ENCODE data around the gene KRTAP5-1.
A peak's percentile ranks its signal among the peaks of the same experiment; 100 is the strongest.
"Not testable (repeated sequence)": the region's sequence is repeated elsewhere in the genome, so short reads cannot be mapped to it uniquely, and the experiment has no call there.

KRTAP5-1 gene

GRCh38 chr11:1608363-1608762 lies 23.3 kb upstream of the KRTAP5-1 start, which contains the start of gene KRTAP5-3:
KRTAP5-3 (minus strand) TSS chr11:1608463; CDS start chr11:1608385, 78 bp downstream.
- Mint-ChIP-seq H3K36me3 (ENCODE audit: low read depth) (no peaks in the 10 kb centered on the region), H3K27me3 (ENCODE audit: low read depth) (peaks cover 14% of the 10 kb centered on the region), H3K4me3 (no peak within 1 kb of the TSS), H3K9me3 (no peaks in the 10 kb centered on the region), H3K27ac (peak within 1 kb of the TSS; percentile 35), H3K4me1 (ENCODE audit: low read depth) (peaks cover 2% of the 10 kb centered on the region)
- DNase-seq (ENCODE audit: low spot score): no peak

GRCh38 chr11:1607901-1608300 lies 22.8 kb upstream of the KRTAP5-1 start:
- not testable (repeated sequence) for H3K36me3 Mint-ChIP-seq (ENCODE audit: low read depth); H3K27ac Mint-ChIP-seq; H3K9me3 Mint-ChIP-seq; H3K4me1 Mint-ChIP-seq (ENCODE audit: low read depth); H3K4me3 Mint-ChIP-seq; DNase-seq (ENCODE audit: low spot score)
- H3K27me3 Mint-ChIP-seq (ENCODE audit: low read depth): peaks cover 18% of the 10 kb centered on the region

GRCh38 chr11:1607156-1607845 lies 22.2 kb upstream of the KRTAP5-1 start:
- not testable (repeated sequence) for H3K4me1 Mint-ChIP-seq (ENCODE audit: low read depth); H3K9me3 Mint-ChIP-seq; DNase-seq (ENCODE audit: low spot score); H3K36me3 Mint-ChIP-seq (ENCODE audit: low read depth); H3K4me3 Mint-ChIP-seq; H3K27ac Mint-ChIP-seq
- peaks cover 21% of the 10 kb centered on the region for H3K27me3 Mint-ChIP-seq (ENCODE audit: low read depth)

- not testable (repeated sequence) for H3K4me3 Mint-ChIP-seq; H3K4me1 Mint-ChIP-seq (ENCODE audit: low read depth); H3K9me3 Mint-ChIP-seq; H3K36me3 Mint-ChIP-seq (ENCODE audit: low read depth); H3K27ac Mint-ChIP-seq; DNase-seq (ENCODE audit: low spot score)
- H3K27me3 Mint-ChIP-seq (ENCODE audit: low read depth): peaks cover 28% of the 10 kb centered on the region
Observed at GRCh38 chr11:1605923-1606322, 20.8 kb upstream of the KRTAP5-1 start.

GRCh38 chr11:1604711-1605110 lies 19.6 kb upstream of the KRTAP5-1 start:
- H3K27ac Mint-ChIP-seq: no peak overlapping the region
- peaks cover 2% of the 10 kb centered on the region for H3K4me1 Mint-ChIP-seq (ENCODE audit: low read depth)
- no peaks in the 10 kb centered on the region for H3K9me3 Mint-ChIP-seq
- DNase-seq (ENCODE audit: low spot score): no peak
- no peaks in the 10 kb centered on the region for H3K36me3 Mint-ChIP-seq (ENCODE audit: low read depth)
- peaks cover 29% of the 10 kb centered on the region for H3K27me3 Mint-ChIP-seq (ENCODE audit: low read depth)
- no peak overlapping the region for H3K4me3 Mint-ChIP-seq

- H3K27me3 Mint-ChIP-seq (ENCODE audit: low read depth): peaks cover 32% of the 10 kb centered on the region
- H3K4me1 Mint-ChIP-seq (ENCODE audit: low read depth): peaks cover 2% of the 10 kb centered on the region
- DNase-seq (ENCODE audit: low spot score): no peak
- no peaks in the 10 kb centered on the region for H3K36me3 Mint-ChIP-seq (ENCODE audit: low read depth)
- no peaks in the 10 kb centered on the region for H3K9me3 Mint-ChIP-seq
- no peak overlapping the region for H3K27ac Mint-ChIP-seq
- H3K4me3 Mint-ChIP-seq: no peak overlapping the region
Observed at GRCh38 chr11:1604181-1604580, 19.1 kb upstream of the KRTAP5-1 start.

GRCh38 chr11:1603629-1604028 lies 18.5 kb upstream of the KRTAP5-1 start:
- H3K27ac Mint-ChIP-seq: no peak overlapping the region
- peaks cover 2% of the 10 kb centered on the region for H3K4me1 Mint-ChIP-seq (ENCODE audit: low read depth)
- no peak overlapping the region for H3K4me3 Mint-ChIP-seq
- DNase-seq (ENCODE audit: low spot score): no peak
- no peaks in the 10 kb centered on the region for H3K36me3 Mint-ChIP-seq (ENCODE audit: low read depth)
- peaks cover 32% of the 10 kb centered on the region for H3K27me3 Mint-ChIP-seq (ENCODE audit: low read depth)
- no peaks in the 10 kb centered on the region for H3K9me3 Mint-ChIP-seq

- DNase-seq (ENCODE audit: low spot score); H3K27ac Mint-ChIP-seq; H3K4me1 Mint-ChIP-seq (ENCODE audit: low read depth); H3K9me3 Mint-ChIP-seq; H3K36me3 Mint-ChIP-seq (ENCODE audit: low read depth); H3K4me3 Mint-ChIP-seq: not testable (repeated sequence)
- peaks cover 38% of the 10 kb centered on the region for H3K27me3 Mint-ChIP-seq (ENCODE audit: low read depth)
Observed at GRCh38 chr11:1601663-1602062, 16.6 kb upstream of the KRTAP5-1 start.

- Mint-ChIP-seq H3K27me3 (ENCODE audit: low read depth) (peaks cover 42% of the 10 kb centered on the region), H3K27ac (no peak overlapping the region), H3K9me3 (no peaks in the 10 kb centered on the region), H3K4me1 (ENCODE audit: low read depth) (no peaks in the 10 kb centered on the region), H3K4me3 (no peak overlapping the region), H3K36me3 (ENCODE audit: low read depth) (no peaks in the 10 kb centered on the region)
- DNase-seq (ENCODE audit: low spot score): no peak
Observed at GRCh38 chr11:1600626-1601025, 15.5 kb upstream of the KRTAP5-1 start.

- H3K27ac Mint-ChIP-seq: no peak overlapping the region
- H3K9me3 Mint-ChIP-seq: no peaks in the 10 kb centered on the region
- peaks cover 49% of the 10 kb centered on the region for H3K27me3 Mint-ChIP-seq (ENCODE audit: low read depth)
- no peaks in the 10 kb centered on the region for H3K4me1 Mint-ChIP-seq (ENCODE audit: low read depth)
- no peak overlapping the region for H3K4me3 Mint-ChIP-seq
- no peak for DNase-seq (ENCODE audit: low spot score)
- no peaks in the 10 kb centered on the region for H3K36me3 Mint-ChIP-seq (ENCODE audit: low read depth)
Observed at GRCh38 chr11:1598816-1599215, 13.7 kb upstream of the KRTAP5-1 start.

GRCh38 chr11:1598406-1598805 lies 13.3 kb upstream of the KRTAP5-1 start:
- H3K27me3 Mint-ChIP-seq (ENCODE audit: low read depth): peaks cover 50% of the 10 kb centered on the region
- not testable (repeated sequence) for H3K36me3 Mint-ChIP-seq (ENCODE audit: low read depth); H3K9me3 Mint-ChIP-seq; H3K4me1 Mint-ChIP-seq (ENCODE audit: low read depth); H3K4me3 Mint-ChIP-seq; DNase-seq (ENCODE audit: low spot score); H3K27ac Mint-ChIP-seq

- no peaks in the 10 kb centered on the region for H3K4me1 Mint-ChIP-seq (ENCODE audit: low read depth)
- H3K36me3 Mint-ChIP-seq (ENCODE audit: low read depth): no peaks in the 10 kb centered on the region
- H3K9me3 Mint-ChIP-seq: no peaks in the 10 kb centered on the region
- H3K27ac Mint-ChIP-seq: no peak within 1 kb of the TSS
- H3K4me3 Mint-ChIP-seq: no peak within 1 kb of the TSS
- no peak for DNase-seq (ENCODE audit: low spot score)
- H3K27me3 Mint-ChIP-seq (ENCODE audit: low read depth): peaks cover 51% of the 10 kb centered on the region
Observed at GRCh38 chr11:1597994-1598380, 12.9 kb upstream of the KRTAP5-1 start, which contains the start of gene KRTAP5-2. KRTAP5-2 (minus strand) TSS chr11:1598294; CDS start chr11:1598250, 44 bp downstream.

- no peak overlapping the region for H3K4me3 Mint-ChIP-seq
- DNase-seq (ENCODE audit: low spot score): no peak
- H3K9me3 Mint-ChIP-seq: no peaks in the 10 kb centered on the region
- peaks cover 54% of the 10 kb centered on the region for H3K27me3 Mint-ChIP-seq (ENCODE audit: low read depth)
- H3K4me1 Mint-ChIP-seq (ENCODE audit: low read depth): no peaks in the 10 kb centered on the region
- no peak overlapping the region for H3K27ac Mint-ChIP-seq
- no peaks in the 10 kb centered on the region for H3K36me3 Mint-ChIP-seq (ENCODE audit: low read depth)
Observed at GRCh38 chr11:1597331-1597993, 12.4 kb upstream of the KRTAP5-1 start.

GRCh38 chr11:1596576-1597121 lies 11.6 kb upstream of the KRTAP5-1 start:
- not testable (repeated sequence) for H3K36me3 Mint-ChIP-seq (ENCODE audit: low read depth); H3K4me3 Mint-ChIP-seq; H3K9me3 Mint-ChIP-seq; DNase-seq (ENCODE audit: low spot score); H3K4me1 Mint-ChIP-seq (ENCODE audit: low read depth); H3K27ac Mint-ChIP-seq
- peaks cover 49% of the 10 kb centered on the region for H3K27me3 Mint-ChIP-seq (ENCODE audit: low read depth)

Data from T-helper 2 cell treated with Interferon-gamma antibody and Interleukin-4, amounts not matched to agents 5 μg/mL and 100 μg/mL, for 36 hours (primary cell).